ENCODE results near the gene LRRC75A.
"Not testable (repeated sequence)": the region's sequence is repeated elsewhere in the genome, so short reads cannot be mapped to it uniquely, and the experiment has no call there.

LRRC75A gene

GRCh38 chr17:16417399-16417798 is 74.6 kb downstream of the LRRC75A start:
- H2AFZ ChIP-seq = no peak overlapping the region
- peaks cover 15% of the 10 kb centered on the region for H3K4me1 ChIP-seq
- H3K79me2 ChIP-seq = peaks cover 13% of the 10 kb centered on the region
- no peak overlapping the region for H3K4me3 ChIP-seq (ENCODE audit: low read depth, low read length)
- TF ChIP-seq, protein P1, sequence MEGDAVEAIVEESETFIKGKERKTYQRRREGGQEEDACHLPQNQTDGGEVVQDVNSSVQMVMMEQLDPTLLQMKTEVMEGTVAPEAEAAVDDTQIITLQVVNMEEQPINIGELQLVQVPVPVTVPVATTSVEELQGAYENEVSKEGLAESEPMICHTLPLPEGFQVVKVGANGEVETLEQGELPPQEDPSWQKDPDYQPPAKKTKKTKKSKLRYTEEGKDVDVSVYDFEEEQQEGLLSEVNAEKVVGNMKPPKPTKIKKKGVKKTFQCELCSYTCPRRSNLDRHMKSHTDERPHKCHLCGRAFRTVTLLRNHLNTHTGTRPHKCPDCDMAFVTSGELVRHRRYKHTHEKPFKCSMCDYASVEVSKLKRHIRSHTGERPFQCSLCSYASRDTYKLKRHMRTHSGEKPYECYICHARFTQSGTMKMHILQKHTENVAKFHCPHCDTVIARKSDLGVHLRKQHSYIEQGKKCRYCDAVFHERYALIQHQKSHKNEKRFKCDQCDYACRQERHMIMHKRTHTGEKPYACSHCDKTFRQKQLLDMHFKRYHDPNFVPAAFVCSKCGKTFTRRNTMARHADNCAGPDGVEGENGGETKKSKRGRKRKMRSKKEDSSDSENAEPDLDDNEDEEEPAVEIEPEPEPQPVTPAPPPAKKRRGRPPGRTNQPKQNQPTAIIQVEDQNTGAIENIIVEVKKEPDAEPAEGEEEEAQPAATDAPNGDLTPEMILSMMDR (IDR thresholded peaks at IDR 0.05) = no peak
- H3K4me2 ChIP-seq (ENCODE audit: low read length) = no peak overlapping the region
- H3K9me3 ChIP-seq (ENCODE audit: control insufficient read depth, low read length) = no peaks in the 10 kb centered on the region
- H3K9ac ChIP-seq = no peak overlapping the region
- H3K27me3 ChIP-seq (ENCODE audit: control insufficient read depth, insufficient read depth, low read length) = no peaks in the 10 kb centered on the region
- H3K27ac ChIP-seq = no peak overlapping the region
- H3K36me3 ChIP-seq (ENCODE audit: control insufficient read depth, insufficient read depth, low read length) = no peaks in the 10 kb centered on the region

DNA sequence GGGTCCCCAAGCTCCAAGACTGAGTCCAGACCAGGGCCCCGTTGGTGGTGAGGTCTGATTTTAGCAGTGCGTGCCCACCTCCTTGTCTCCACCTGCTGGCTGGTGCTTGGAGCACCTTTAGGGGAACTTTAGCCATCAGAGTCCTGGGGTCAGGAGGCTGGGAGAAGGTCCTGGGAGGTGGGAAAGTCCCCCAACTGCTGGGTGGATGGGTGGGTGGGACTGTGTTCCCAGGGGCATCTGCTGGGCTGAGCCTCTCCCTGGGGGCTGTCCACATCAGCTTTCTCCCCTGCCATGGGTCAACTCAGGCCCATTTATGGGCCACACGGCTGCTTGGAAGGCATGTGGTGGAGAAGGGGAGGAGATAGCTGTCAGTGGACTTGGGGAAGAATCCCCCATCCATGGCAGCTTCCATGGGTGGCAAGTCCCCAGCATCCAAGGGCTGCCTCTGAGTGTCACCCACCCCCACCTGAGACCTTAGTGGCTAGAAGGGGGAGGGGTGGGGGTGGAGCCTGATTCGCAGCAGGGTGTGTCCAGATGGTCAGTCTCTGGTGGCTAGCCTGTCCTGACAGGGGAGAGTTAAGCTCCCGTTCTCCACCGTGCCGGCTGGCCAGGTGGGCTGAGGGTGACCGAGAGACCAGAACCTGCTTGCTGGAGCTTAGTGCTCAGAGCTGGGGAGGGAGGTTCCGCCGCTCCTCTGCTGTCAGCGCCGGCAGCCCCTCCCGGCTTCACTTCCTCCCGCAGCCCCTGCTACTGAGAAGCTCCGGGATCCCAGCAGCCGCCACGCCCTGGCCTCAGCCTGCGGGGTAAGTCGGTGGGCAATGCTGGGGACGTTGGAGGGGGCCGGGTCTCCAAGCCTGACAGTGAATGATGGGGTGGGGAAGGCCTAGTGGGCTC is 76.7 kb downstream of the LRRC75A start, which contains the start of gene TRPV2:
Gene TRPV2 (plus strand): TSS at position 541 of the 894 bp plus-strand sequence. CDS start 2,098 bp downstream, outside the sequence.
- peak within 1 kb of the TSS; percentile 47 for H3K4me3 ChIP-seq (ENCODE audit: low read depth, low read length)
- peaks cover 15% of the 10 kb centered on the region for H3K4me1 ChIP-seq
- peak within 1 kb of the TSS; percentile 91 for H3K9ac ChIP-seq
- TF ChIP-seq, protein P1 (IDR thresholded peaks at IDR 0.05) = peak; percentile 69
- peak within 1 kb of the TSS; percentile 65 for H3K4me2 ChIP-seq (ENCODE audit: low read length)
- no peaks in the 10 kb centered on the region for H3K27me3 ChIP-seq (ENCODE audit: control insufficient read depth, insufficient read depth, low read length)
- peaks cover 13% of the 10 kb centered on the region for H3K79me2 ChIP-seq
- H3K27ac ChIP-seq = peak within 1 kb of the TSS; percentile 84
- no peaks in the 10 kb centered on the region for H3K9me3 ChIP-seq (ENCODE audit: control insufficient read depth, low read length)
- H3K36me3 ChIP-seq (ENCODE audit: control insufficient read depth, insufficient read depth, low read length) = no peaks in the 10 kb centered on the region
- peak within 1 kb of the TSS; percentile 89 for H2AFZ ChIP-seq

DNA sequence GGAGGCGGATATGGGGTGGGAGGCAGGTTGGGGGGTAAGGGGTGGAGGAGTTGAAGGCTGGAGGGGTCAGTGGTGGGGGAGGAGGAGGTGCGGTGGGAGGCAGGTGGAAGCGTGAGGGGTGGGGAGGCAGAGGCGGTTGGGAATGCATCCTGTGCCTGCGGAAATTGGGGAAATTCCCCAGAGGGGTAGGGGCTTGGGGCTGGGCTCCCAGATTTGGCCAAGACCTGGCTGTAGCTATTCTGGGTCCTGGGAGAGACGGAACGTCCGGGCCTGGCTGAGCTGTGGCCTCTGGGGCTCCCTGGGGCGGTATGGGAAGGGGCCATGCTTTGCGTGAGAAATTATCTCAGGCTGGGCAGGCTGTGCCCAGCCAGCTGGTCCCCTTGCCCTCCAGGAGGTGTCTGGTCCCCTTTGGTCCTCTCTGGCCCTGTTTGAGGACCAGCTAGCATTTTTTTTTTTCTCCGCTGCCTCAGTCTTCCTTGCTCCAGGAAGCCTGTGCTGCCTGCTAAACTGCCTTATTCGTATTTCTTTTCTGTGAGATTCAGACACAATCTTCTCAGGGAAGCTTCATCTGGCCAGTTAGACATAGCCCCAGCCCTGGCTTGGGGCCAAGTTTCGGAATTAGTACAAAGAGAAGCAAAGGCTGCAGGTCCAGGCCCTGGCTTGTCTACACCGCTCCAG is 83.9 kb downstream of the LRRC75A start:
- Histone ChIP-seq H3K4me3 (ENCODE audit: low read depth, low read length) (peak overlapping the region; percentile 22), H3K79me2 (no peaks in the 10 kb centered on the region), H3K9ac (no peak overlapping the region), H3K27me3 (ENCODE audit: control insufficient read depth, insufficient read depth, low read length) (no peaks in the 10 kb centered on the region), H3K36me3 (ENCODE audit: control insufficient read depth, insufficient read depth, low read length) (no peaks in the 10 kb centered on the region), H3K4me1 (no peaks in the 10 kb centered on the region), H3K9me3 (ENCODE audit: control insufficient read depth, low read length) (no peaks in the 10 kb centered on the region), H3K27ac (peak overlapping the region; percentile 77), H3K4me2 (ENCODE audit: low read length) (peak overlapping the region; percentile 17), H2AFZ (peak overlapping the region; percentile 73)
- TF ChIP-seq, protein P1 (IDR thresholded peaks at IDR 0.05) = no peak

- peak overlapping the region; percentile 35 for H3K9ac ChIP-seq
- no peaks in the 10 kb centered on the region for H3K27me3 ChIP-seq (ENCODE audit: control insufficient read depth, insufficient read depth, low read length)
- no peaks in the 10 kb centered on the region for H3K36me3 ChIP-seq (ENCODE audit: control insufficient read depth, insufficient read depth, low read length)
- H3K4me2 ChIP-seq (ENCODE audit: low read length) = peak overlapping the region; percentile 74
- peak overlapping the region; percentile 99 for H2AFZ ChIP-seq
- TF ChIP-seq, protein P1 (IDR thresholded peaks at IDR 0.05) = no peak
- H3K4me1 ChIP-seq = no peaks in the 10 kb centered on the region
- H3K27ac ChIP-seq = peak overlapping the region; percentile 88
- H3K4me3 ChIP-seq (ENCODE audit: low read depth, low read length) = peak overlapping the region; percentile 54
- H3K9me3 ChIP-seq (ENCODE audit: control insufficient read depth, low read length) = no peaks in the 10 kb centered on the region
- H3K79me2 ChIP-seq = no peaks in the 10 kb centered on the region
Observed at GRCh38 chr17:16406742-16407674, 85.0 kb downstream of the LRRC75A start.

DNA sequence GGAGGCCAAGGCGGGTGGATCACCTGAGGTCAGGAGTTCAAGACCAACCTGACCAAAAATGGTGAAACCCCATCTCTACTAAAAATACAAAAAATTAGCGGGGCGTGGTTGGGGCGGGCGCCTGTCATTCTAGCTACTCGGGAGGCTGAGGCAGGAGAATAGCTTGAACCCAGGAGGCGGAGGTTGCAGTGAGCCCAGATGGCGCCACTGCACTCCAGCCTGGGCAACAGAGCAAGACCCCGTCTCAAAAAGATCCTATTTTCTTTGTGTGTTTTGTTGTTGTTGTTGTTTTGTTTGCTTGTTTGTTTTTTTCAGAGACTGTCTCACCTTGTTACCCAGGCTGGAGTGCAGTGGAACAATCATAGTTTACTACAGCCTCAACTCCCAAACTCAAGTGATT is 88.1 kb downstream of the LRRC75A start:
- not testable (repeated sequence) for H3K27me3 ChIP-seq (ENCODE audit: control insufficient read depth, insufficient read depth, low read length); H3K79me2 ChIP-seq; H3K36me3 ChIP-seq (ENCODE audit: control insufficient read depth, insufficient read depth, low read length); H3K27ac ChIP-seq; H3K4me2 ChIP-seq (ENCODE audit: low read length); H3K9ac ChIP-seq; H3K9me3 ChIP-seq (ENCODE audit: control insufficient read depth, low read length); H2AFZ ChIP-seq; H3K4me3 ChIP-seq (ENCODE audit: low read depth, low read length)
- peaks cover 19% of the 10 kb centered on the region for H3K4me1 ChIP-seq
